GM12874 (cell line): ENCODE data around the gene GTSE1.

Experiments used
- TF ChIP-seq, protein P1 (sequence below): IDR thresholded peaks from 2 replicates; pipeline ENCODE4 v1.5.1; 2011; ENCODE audit warnings: low read depth, mild to moderate bottlenecking, control low read depth, low read length, moderate library complexity; ENCODE audit not compliant: insufficient read depth

The GTSE1 gene

GRCh38 chr22:46319319-46319718 is 22.6 kb downstream of the GTSE1 start:
- TF ChIP-seq, protein P1, sequence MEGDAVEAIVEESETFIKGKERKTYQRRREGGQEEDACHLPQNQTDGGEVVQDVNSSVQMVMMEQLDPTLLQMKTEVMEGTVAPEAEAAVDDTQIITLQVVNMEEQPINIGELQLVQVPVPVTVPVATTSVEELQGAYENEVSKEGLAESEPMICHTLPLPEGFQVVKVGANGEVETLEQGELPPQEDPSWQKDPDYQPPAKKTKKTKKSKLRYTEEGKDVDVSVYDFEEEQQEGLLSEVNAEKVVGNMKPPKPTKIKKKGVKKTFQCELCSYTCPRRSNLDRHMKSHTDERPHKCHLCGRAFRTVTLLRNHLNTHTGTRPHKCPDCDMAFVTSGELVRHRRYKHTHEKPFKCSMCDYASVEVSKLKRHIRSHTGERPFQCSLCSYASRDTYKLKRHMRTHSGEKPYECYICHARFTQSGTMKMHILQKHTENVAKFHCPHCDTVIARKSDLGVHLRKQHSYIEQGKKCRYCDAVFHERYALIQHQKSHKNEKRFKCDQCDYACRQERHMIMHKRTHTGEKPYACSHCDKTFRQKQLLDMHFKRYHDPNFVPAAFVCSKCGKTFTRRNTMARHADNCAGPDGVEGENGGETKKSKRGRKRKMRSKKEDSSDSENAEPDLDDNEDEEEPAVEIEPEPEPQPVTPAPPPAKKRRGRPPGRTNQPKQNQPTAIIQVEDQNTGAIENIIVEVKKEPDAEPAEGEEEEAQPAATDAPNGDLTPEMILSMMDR: no peak

DNA sequence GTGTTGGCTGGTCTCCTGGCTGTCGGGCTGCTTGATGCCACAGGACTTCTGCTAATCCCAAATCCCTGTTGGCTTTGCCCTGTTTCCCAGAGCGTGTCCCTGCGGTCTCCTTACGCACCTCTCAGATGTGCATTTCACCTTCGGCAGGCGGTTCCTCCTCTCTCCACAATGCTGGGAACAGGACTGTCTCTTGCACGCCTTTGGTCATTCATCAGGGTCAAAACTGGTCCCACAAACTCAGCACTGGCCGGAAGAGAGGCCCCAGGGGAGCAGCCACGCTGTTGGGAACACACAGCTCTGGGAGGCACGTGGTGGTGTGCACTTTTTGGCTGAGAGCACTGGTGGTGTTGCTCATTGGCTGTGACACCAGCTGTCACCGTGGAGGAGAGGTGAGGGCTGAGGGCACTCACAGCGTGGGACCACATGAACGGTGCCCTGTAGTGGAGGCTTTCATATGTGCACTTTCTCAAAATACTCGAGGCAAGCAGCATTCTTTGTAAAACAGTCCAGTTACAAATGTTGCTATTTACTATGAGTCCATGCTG is 23.6 kb downstream of the GTSE1 start:
- TF ChIP-seq, protein P1: no peak

DNA sequence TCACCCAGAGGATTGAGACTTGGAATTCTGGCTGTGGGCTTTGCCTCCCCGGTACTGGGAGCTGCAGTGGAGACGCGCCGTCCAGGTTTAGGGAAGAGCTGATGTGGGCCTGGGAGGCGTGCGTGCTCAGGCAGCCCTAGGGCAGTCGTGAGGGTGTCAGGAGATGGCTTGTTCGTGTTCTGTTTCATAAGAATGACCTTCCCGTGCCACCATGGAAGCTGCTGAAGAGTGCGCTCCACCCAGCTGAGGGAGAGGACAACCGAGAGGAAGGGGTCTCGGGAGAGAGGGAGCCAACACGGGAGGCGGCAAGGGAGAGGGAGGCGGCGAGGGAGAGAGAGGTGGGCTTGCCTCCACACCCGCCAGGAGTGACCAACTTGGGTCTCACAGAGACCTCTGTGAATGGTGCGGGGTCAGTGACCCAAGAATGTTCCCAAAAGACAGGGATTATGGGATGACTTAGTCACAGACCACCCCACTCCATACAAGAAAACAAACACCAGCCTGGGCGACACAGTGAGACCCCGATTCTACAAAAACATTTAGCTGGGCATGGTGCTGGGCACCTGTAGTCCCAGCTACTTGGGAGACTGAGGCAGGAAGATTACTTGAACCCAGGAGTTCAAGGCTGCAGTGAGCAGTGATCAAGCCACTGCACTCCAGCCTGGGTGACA is 24.2 kb downstream of the GTSE1 start:
- TF ChIP-seq, protein P1: no peak

DNA sequence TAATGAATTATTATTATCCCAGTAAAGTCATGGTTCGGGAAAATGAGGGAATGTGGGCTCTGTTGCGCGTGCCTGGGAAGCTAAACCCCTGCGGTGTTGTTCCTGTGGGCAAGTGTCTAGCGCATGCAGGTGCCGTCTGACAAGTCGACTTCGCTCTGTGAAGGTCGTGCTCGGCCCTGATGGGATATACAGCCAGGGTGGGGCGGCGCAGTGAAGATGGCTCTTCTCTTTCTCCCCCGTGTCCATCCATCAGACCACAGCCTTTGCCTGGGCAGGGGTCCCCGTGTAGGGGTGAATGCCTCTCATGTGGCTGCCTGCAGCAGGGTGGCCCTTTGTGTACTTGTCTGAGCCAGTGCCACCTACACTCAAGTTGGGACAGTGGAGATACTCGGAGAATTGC is 26.0 kb downstream of the GTSE1 start:
- TF ChIP-seq, protein P1: no peak

DNA sequence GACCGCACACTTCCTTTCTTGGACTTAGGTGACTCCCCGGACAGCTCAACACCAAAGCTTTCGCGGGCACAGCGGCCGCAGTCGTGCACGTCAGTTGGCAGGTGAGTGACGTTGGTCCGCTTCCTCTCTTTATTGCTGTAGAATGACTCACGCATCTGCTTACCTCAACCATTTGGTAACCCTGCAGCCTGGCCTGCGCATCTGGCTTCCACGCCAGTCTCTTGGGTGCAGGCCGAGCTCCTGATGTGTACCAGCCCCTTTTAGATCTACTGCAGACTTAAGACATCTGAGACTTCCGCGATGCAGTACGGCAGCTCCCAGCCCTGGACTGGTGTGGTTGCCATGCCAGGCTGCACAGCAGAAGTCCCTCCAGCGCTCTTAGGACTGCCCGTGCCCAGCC is 26.5 kb downstream of the GTSE1 start:
- TF ChIP-seq, protein P1: no peak

DNA sequence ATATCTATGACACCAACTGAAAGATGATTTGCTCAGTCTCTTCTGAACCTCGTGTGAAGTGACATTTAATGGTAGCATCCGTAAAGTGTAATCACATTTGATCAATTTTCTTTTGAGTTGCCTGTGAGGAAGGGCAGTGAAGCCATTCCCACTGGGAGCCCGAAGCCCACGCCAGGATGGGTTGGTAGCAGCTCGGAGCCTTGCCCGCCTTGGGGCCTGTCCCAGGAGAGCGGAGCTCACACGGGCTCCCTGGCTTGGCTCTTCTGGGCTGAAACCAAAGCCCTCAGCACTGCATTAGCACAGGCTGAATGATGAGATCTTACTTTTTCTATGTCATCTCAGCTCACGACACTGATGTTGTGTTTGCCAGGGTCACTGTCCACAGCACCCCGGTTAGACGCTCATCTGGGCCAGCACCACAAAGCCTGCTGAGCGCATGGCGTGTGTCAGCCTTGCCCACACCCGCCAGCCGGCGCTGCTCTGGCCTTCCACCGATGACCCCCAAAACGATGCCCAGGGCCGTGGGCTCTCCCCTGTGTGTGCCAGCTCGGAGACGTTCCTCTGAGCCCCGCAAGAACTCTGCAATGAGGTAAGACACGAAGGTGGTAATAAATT is 29.5 kb downstream of the GTSE1 start:
- TF ChIP-seq, protein P1: no peak

GRCh38 chr22:46327691-46328465 is 31.2 kb downstream of the GTSE1 start:
- TF ChIP-seq, protein P1: no peak
